Esophagus squamous epithelium (tissue), 4 donors: ENCODE data around the gene COPZ1.

Source experiments
- POLR2A ChIP-seq, 4 donors: fragments of 450-650 bp; IDR thresholded peaks; one replicate each; pipeline ENCODE4 v1.6.1; 2017; ENCODE audit warnings: antibody characterized with exemption in 4 of 4, mild to moderate bottlenecking in 4 of 4, moderate library complexity in 3 of 4
- TF ChIP-seq, protein P1 (sequence below), 6 experiments: fragments of 450-650 bp in 4 of 6; fragments of 200-600 bp in 2 of 6; sonication (generic) in 2 of 6; IDR thresholded peaks; one replicate each; pipeline ENCODE4 v1.5.1; 2016 to 2019; ENCODE audit warnings: antibody characterized with exemption in 6 of 6, mild to moderate bottlenecking in 4 of 6, moderate library complexity in 4 of 6

DNA sequence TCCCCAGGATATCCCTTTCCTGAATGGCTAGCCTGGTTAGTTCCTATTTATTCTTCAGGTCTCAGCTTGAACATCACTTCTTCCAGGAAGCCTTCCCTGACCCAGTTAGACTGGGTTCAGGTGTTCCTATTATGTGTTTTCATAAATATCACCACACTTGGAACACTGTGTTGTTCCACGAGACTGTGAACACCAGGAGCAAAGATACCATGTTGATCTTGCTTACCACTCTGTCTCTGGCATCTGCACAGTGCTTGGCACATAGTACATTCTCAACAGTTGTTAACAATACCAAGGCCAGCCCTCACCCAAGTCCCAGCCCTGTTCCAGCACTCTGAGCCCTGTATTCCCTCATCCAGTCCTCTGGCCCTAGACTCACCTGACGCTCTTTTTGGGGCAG is 73.3 kb downstream of the COPZ1 start:
- TF ChIP-seq, protein P1, sequence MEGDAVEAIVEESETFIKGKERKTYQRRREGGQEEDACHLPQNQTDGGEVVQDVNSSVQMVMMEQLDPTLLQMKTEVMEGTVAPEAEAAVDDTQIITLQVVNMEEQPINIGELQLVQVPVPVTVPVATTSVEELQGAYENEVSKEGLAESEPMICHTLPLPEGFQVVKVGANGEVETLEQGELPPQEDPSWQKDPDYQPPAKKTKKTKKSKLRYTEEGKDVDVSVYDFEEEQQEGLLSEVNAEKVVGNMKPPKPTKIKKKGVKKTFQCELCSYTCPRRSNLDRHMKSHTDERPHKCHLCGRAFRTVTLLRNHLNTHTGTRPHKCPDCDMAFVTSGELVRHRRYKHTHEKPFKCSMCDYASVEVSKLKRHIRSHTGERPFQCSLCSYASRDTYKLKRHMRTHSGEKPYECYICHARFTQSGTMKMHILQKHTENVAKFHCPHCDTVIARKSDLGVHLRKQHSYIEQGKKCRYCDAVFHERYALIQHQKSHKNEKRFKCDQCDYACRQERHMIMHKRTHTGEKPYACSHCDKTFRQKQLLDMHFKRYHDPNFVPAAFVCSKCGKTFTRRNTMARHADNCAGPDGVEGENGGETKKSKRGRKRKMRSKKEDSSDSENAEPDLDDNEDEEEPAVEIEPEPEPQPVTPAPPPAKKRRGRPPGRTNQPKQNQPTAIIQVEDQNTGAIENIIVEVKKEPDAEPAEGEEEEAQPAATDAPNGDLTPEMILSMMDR (IDR thresholded peaks at IDR 0.05): no peak
- TF ChIP-seq POLR2A (IDR thresholded peaks at IDR 0.05): no peak
